GM12892 (cell line): Measurements from ENCODE around the gene CEACAM16.
"Not testable (repeated sequence)": the region's sequence is repeated elsewhere in the genome, so short reads cannot be mapped to it uniquely, and the experiment has no call there.

Source experiments
- POLR2A ChIP-seq: IDR thresholded peaks from 2 replicates; pipeline ENCODE4 v1.6.1; 2011; ENCODE audit warnings: low read depth, low read length, control low read depth
- POLR2AphosphoS5 ChIP-seq: IDR thresholded peaks from 2 replicates; pipeline ENCODE4 v1.6.1; 2011; ENCODE audit warnings: low read depth, low read length, control low read depth
- TAF1 ChIP-seq: IDR thresholded peaks from 2 replicates; pipeline ENCODE4 v1.6.1; 2011; ENCODE audit warnings: low read depth, mild to moderate bottlenecking, control low read depth, low read length, borderline replicate concordance

DNA sequence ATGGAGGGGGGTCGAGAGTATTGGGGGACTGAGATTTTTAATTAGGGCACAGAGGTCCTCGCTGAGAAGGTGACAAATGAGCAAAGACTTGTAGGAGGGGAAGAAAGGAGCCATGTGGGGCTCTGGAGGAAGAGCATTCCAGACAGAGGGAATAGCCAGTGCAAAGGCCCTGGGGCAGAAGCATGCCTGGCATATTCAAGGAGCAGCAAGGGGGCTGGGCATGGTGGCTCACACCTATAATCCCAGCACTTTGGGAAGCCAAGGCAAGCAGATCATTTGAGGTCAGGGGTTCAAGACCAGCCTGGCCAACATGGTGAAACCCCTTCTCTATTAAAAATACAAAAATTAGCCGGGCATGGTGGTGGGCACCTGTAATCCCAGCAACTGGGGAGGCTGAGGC is 14.6 kb upstream of the CEACAM16 start:
- TF ChIP-seq TAF1, POLR2A, POLR2AphosphoS5: not testable (repeated sequence)
